Tibial artery (tissue), 4 donors: ENCODE data around the gene SUFU.
A peak's percentile ranks its signal among the peaks of the same experiment; 100 is the strongest.

Experiments
- DNase-seq, 2 donors: peaks; one replicate each; pipeline ENCODE4 v3.0.0-alpha.2; 2019
- H3K27ac ChIP-seq, 2 donors: fragments of 200-600 bp; sonication (generic) in 1 of 2; 1 replicate in 1 of 2; 2 replicates in 1 of 2; pipeline ENCODE4 v1.5.1; 2018 to 2019; ENCODE audit warnings: mild to moderate bottlenecking in 1 of 2
- H3K27me3 ChIP-seq, 2 donors: fragments of 200-600 bp; sonication (generic) in 1 of 2; one replicate each; pipeline versions ENCODE4 v1.5.1 to v1.6.0; 2016 to 2019
- H3K36me3 ChIP-seq, 3 donors: fragments of 200-600 bp; sonication (generic) in 2 of 3; one replicate each; pipeline ENCODE4 v1.5.1; 2016 to 2019; ENCODE audit warnings: mild to moderate bottlenecking in 2 of 3
- H3K4me1 ChIP-seq, 4 donors: fragments of 200-600 bp; sonication (generic) in 2 of 4; 1 replicate in 3 of 4; 2 replicates in 1 of 4; pipeline ENCODE4 v1.5.1; 2016 to 2019
- H3K4me3 ChIP-seq, 2 donors: fragments of 200-600 bp; sonication (generic) in 1 of 2; 1 replicate in 1 of 2; 2 replicates in 1 of 2; pipeline ENCODE4 v1.5.1; 2018 to 2019; ENCODE audit warnings: mild to moderate bottlenecking in 2 of 2
- H3K9me3 ChIP-seq, 3 donors: fragments of 200-600 bp; sonication (generic) in 1 of 3; one replicate each; pipeline ENCODE4 v1.5.1; 2016 to 2019
- CTCF ChIP-seq, 2 experiments: fragments of 200-600 bp in 1 of 2; fragments of 450-650 bp in 1 of 2; IDR thresholded peaks; one replicate each; pipeline ENCODE4 v1.5.1; 2017 to 2019; ENCODE audit warnings: antibody characterized with exemption in 2 of 2, mild to moderate bottlenecking in 1 of 2, moderate library complexity in 1 of 2
- intact Hi-C: fragments of 100-400 bp; cut with DNase I; formaldehyde crosslinking; loops from one replicate; pipeline ENCODE4 v1.15.0; 2023; ENCODE audit warnings: low total_unique reads

Gene SUFU

GRCh38 chr10:102633848-102634247 lies 130.1 kb downstream of the SUFU start:
- intact Hi-C loops: no loop called here
- no peaks in the 10 kb centered on the region for H3K27me3 ChIP-seq
- no peaks in the 10 kb centered on the region for H3K9me3 ChIP-seq
- DNase-seq: no peak
- H3K4me3 ChIP-seq: no peak overlapping the region
- peak overlapping the region; percentile 58 to 68 for H3K27ac ChIP-seq
- TF ChIP-seq CTCF (IDR thresholded peaks at IDR 0.05): no peak
- H3K4me1 ChIP-seq: peaks cover 0 to 49% (median 43%) of the 10 kb centered on the region in 4 donors
- peaks cover 0 to 19% (median 0%) of the 10 kb centered on the region in 3 donors for H3K36me3 ChIP-seq

GRCh38 chr10:102634686-102635085 lies 130.9 kb downstream of the SUFU start:
- TF ChIP-seq CTCF (IDR thresholded peaks at IDR 0.05): no peak
- H3K36me3 ChIP-seq: peaks cover 0 to 19% (median 0%) of the 10 kb centered on the region in 3 donors
- H3K27ac ChIP-seq: no peak overlapping the region
- no peak overlapping the region for H3K4me3 ChIP-seq
- no peak for DNase-seq
- peaks cover 0 to 41% (median 34%) of the 10 kb centered on the region in 4 donors for H3K4me1 ChIP-seq
- no peaks in the 10 kb centered on the region for H3K9me3 ChIP-seq
- intact Hi-C loops: no loop called here
- H3K27me3 ChIP-seq: no peaks in the 10 kb centered on the region

GRCh38 chr10:102635377-102635776 lies 131.6 kb downstream of the SUFU start:
- no peak for TF ChIP-seq CTCF (IDR thresholded peaks at IDR 0.05)
- intact Hi-C loops: no loop called here
- H3K27ac ChIP-seq: no peak overlapping the region
- peaks cover 0 to 16% (median 0%) of the 10 kb centered on the region in 3 donors for H3K36me3 ChIP-seq
- no peaks in the 10 kb centered on the region for H3K27me3 ChIP-seq
- H3K4me1 ChIP-seq: peaks cover 0 to 34% (median 28%) of the 10 kb centered on the region in 4 donors
- H3K4me3 ChIP-seq: no peak overlapping the region
- no peak for DNase-seq
- H3K9me3 ChIP-seq: no peaks in the 10 kb centered on the region

- intact Hi-C loops: no loop called here
- no peak overlapping the region for H3K27ac ChIP-seq
Observed at GRCh38 chr10:102639537-102639936, 135.8 kb downstream of the SUFU start.

GRCh38 chr10:102641402-102641801 lies 137.6 kb downstream of the SUFU start:
- Histone ChIP-seq H3K9me3 (no peaks in the 10 kb centered on the region), H3K4me1 (peaks cover 0 to 4% (median 2%) of the 10 kb centered on the region in 4 donors), H3K36me3 (no peaks in the 10 kb centered on the region), H3K4me3 (peak overlapping the region; percentile 86 to 90), H3K27ac (peak overlapping the region; percentile 97 to 99), H3K27me3 (no peaks in the 10 kb centered on the region)
- no peak for DNase-seq
- intact Hi-C loops: loop anchor here (5.0 kb wide), 1 partner anchor 139 kb away; the partner anchor contains the start of genes ACTR1A and SUFU
- no peak for TF ChIP-seq CTCF (IDR thresholded peaks at IDR 0.05)

More at GRCh38 chr10:102639537-102639936, 135.8 kb downstream of the SUFU start:
- no peaks in the 10 kb centered on the region for H3K27me3 ChIP-seq
- peaks cover 0 to 10% (median 2%) of the 10 kb centered on the region in 4 donors for H3K4me1 ChIP-seq
- no peak for TF ChIP-seq CTCF (IDR thresholded peaks at IDR 0.05)
- H3K36me3 ChIP-seq: no peaks in the 10 kb centered on the region
- no peak overlapping the region for H3K4me3 ChIP-seq
- no peaks in the 10 kb centered on the region for H3K9me3 ChIP-seq
- DNase-seq: no peak
